HG02970 (cell line): ENCODE measurements around the gene CASKIN1.
"Not testable (repeated sequence)": the region's sequence is repeated elsewhere in the genome, so short reads cannot be mapped to it uniquely, and the experiment has no call there.

Experiments
- ATAC-seq: cut with Tn5 transposase; IDR thresholded peaks from one replicate; pipeline ENCODE4 v1.9.1; 2021; ENCODE audit warnings: mild to moderate bottlenecking, moderate library complexity, moderate number of reproducible peaks; ENCODE audit not compliant: unreplicated experiment, low FRiP score

The CASKIN1 gene

DNA sequence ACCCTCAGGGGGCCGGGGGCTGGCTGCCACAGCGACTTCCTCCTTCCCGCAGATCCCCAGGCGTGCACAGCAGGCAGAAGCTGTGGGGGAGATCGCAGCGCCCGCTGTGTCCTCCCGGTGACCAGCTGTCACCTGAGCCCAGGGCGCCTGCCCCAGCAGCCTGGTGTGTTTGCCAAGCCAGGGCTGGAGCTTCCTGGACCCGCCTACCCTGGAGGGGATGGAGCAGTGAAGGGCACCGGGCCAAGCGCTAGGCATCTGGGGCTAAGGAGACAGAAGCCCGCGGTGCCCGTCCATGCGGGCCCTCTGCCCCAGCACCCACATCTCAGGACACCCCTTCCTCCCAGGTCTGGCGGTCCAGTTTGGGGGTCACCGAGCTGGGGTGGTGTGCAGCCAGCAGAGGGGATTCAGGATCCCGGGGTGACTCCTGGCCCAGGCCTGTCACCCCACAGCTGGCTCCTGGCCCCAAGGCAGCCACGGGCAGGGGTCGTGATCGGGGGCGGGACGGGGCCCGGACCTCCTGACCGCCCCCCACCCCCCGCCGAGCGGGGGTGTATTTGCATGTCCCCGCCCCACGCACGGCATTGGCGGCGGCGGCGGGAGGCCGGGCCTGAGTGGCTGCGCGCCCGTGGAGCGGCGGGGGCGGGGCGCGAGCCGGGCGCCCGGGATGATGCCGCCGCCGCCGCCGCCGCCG is 48.3 kb downstream of the CASKIN1 start, which contains the start of gene RAB26:
Gene RAB26, plus strand, starts transcription at position 645 of the 691 bp plus-strand sequence. CDS start 159 bp downstream, outside the sequence.
- no peak for ATAC-seq

DNA sequence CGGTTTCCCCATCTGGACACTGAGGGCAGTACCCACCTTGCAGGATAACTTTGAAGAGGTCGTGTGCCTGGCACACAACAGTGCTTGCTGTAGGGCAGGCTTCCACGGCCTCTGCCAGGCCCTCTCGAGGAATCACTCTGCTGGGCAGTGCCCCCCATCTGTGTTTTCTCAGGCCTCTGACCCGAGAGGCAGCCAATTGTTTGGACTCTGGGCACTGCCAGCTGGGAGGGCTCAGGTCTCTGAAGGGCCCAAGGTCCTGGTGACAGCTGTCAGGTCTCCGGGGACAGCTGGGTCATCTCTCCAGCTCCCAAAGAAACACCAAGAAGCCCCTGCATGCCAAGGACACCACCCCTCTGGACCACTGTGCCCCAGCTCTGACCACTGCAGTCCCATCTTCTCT is 49.0 kb downstream of the CASKIN1 start:
- no peak for ATAC-seq

DNA sequence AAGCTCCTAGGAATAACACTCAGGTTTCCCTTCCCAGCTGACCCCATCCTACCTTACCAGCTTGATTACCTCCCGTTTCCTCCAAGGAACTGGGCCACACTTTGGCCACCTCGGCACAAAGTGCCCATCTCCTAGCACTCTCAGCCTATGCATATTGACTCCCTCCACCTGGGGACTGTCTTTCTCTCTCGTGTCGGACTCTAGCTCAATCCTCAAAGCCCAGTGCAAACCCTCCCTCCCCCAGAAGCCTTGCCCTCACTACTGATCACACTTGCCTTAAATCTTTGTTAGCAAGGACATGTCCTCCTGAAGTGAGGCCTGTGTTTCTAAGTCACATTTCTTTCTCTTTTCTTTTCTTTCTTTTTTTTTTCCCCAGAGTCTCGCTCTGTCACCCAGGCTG is 50.6 kb downstream of the CASKIN1 start:
- no peak for ATAC-seq

DNA sequence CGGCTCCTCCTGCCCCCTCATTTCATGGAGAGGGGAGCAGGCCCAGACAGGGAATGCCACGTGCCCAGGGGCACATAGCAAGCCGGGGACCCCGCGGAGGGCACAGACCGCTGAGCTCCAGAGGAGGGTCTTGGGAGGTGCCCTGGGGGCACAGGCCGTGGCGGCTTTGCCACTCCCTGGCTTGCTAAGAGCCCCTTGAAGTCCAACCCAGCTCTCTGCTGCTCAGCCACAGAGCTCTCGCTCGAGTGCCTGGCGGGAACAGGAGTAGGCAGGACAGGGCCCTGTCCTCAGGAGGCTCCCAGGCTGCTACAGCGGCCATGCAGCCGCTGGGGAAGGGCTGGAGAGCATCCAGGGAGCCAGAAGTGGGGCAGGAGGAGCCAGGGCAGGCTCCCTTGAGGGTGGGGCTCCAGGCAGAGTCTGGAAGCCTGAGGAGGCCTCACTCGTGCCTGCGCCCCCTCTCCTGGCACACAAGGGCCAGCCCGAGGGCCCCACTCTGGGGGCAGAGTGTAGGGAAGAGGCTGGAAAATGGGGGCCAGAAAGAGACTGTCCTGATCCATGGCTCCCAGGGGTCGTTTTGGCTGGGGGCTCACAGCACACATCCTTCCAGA is 52.4 kb downstream of the CASKIN1 start:
- no peak for ATAC-seq

DNA sequence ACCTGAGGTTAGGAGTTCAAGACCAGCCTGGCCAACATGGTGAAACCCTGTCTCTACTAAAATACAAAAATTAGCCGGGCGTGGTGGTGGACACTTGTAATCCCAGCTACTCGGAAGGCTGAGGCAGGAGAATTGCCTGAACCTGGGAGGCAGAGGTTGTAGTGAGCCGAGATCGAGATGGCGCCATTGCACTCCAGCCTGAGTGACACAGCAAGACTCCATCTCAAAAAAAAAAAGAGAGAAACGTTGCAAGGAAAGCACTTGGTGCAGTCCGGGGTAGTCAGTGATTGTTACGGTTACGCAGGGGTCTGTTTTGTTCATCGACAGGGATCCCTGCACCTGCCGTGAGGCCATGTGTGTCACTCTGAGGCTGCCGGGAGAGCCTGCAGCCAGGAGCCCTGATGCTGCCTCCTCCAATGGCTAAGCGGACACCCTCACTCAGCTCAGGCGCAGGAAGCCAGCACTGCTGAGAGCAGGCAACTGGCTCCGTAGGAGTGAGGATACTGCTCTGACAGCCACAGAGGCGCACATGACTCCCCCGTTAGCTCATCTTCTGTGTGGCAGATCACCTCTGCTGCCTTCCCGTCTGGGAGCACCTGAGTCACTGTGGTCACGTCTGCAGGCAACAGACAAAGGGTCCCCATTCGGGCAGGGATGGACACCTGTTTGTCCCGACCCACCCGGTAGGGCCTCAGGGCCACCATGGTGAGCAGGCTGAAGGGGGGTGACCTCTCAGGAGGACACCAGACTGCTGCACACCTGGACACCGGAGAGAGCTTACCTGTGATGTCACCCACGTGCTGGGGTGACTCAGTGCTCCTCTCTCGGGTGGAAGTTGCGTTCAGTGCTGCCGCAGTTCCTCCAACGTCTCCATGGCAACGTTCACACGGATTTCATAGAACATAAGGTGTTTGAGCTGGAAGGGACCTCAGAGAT is 53.2 kb downstream of the CASKIN1 start:
- ATAC-seq, result no peak

DNA sequence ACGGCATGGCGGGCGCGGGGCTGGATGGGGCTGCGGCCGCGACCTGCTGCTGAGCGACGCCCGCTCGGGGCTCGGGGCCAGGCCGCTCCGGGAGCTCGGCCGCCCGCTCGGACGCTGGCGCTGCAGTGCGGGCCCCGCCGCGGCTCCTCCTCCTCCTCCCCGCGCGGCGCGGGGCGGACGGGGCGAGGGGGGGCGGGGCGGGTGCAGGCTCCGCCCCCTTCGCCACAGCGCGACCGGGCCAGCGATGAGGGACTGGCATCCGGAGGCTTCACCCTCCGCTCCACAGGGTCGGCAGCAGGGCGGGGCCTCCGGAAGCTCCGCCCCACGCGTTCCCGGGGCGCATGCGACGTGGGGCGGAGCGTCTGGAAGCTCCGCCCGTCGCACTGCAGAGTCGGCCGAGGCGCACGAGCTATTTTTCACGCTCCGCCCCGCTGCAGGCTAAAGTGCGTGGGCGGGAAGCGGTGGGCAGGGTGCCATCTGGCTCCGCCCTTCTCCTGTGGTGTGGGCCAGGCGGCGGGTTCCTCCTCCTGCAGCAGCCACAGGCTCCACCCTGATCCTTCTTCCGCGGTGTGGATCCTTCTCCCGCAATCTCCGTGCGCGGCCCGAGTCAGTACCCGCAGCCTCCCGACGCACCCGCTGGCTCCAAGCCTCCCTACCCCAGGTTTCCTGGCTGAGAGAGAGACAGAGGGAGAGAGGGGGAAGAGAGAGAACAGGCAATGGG is 60.5 kb downstream of the CASKIN1 start, which contains the start of gene PKD1:
Gene PKD1, minus strand, starts transcription at position 129 of the 721 bp plus-strand sequence. CDS start 209 bp downstream, outside the sequence.
- ATAC-seq, result not testable (repeated sequence)

DNA sequence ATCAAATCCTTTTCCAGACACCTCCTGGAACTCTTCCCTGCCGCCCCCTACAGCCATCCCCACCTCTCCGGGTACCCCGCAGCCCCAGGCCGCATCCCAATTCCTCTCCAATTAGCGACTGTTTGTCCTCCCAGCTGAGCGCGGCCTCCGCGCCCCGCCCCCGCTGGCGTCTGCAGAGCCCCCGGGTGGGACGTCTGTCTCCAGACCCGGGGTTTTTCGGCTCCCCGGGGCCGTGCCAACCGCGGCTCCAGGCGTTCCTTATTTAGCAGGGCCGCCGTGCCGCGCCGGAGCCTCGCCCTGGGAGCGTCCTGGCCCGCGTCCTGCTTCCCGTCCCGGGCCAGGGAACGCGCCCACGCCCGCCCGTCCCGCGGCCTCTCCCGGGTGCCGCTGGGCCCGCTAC is 61.3 kb downstream of the CASKIN1 start:
- ATAC-seq, result not testable (repeated sequence)

DNA sequence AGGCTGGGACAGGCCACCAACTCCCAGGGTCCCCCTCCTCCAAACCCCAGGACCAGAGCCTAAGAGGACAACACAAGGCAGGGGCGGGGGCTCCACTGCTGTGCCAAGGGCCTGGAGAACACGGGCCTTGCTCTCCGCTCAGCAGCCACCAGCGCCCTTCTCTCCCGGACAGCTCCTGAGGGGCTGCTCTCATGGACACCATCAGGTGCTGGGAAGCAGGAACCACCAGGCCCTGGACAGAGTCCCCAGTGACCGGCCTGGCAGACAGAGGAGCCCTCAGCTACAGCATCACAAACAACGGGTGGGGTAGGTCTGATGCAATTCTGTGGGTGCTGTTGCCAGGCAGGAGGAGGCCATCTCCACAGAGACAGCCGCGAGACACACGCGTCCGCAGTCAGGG is 62.6 kb downstream of the CASKIN1 start:
- not testable (repeated sequence) for ATAC-seq

DNA sequence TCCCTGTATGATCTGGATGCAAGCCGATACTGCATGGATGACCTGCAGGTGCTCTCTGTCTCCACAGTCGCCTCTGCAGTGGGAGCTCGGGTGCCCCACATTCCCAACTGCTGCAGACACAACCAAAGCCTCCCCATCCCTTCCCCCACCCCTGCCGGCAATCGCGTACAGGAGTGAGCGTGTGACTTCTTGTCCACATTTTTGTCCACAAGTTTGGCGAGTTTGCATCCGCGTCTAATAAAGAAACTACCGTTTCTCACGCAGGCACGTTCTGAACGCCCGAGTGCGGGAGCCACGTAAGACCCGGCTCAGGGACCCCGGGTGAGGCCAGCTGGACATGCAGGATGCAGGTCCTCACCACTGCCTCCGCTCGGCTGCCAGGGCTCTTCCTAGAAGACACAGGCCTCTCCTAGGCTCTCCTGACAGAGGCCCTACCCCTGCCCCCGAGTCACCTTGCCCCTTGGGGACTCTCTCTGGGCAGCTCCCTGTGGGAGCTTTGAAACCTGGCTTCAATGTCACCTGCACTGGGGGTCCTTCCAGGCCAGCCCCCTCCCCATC is 66.4 kb downstream of the CASKIN1 start:
- ATAC-seq, result not testable (repeated sequence)

DNA sequence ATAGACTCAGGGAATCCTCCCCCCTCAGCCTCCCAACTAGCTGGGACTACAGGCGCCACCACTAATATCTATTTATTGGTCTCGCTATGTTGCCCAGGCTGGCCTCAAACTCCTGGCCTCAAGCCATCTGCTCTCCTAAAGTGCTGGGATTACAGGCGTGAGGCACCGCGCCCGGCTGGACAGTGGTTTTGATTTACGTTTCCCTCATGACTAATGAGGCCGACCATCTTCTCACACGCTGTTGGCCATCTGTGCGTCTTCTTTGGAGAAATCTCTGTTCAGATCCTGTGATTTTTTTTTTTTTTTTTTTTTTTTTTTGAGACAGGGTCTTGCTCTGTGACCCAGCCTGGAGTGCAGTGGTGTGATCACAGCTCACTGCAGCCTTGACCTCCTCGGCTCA is 67.2 kb downstream of the CASKIN1 start:
- not testable (repeated sequence) for ATAC-seq

DNA sequence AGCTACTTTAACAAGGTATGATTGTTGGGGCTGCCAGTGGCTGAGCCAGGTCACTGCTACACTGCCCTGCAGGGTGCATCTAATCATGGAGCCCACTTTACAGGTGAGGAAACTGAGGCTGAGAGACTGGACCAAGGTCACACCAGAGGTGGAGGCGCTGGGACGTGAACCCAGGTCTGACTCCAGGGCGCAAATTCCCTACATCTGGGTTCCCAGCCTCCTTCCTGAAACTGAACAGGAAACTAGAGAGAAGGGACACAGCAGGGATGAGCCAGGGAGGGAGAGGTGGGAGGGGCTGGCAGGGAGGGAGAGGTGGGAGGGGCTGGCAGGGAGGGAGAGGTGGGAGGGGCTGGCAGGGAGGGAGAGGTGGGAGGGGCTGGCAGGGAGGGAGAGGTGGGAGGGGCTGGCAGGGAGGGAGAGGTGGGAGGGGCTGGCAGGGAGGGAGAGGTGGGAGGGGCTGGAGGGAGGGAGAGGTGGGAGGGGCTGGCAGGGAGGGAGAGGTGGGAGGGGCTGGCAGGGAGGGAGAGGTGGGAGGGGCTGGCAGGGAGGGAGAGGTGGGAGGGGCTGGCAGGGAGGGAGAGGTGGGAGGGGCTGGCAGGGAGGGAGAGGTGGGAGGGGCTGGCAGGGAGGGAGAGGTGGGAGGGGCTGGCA is 68.7 kb downstream of the CASKIN1 start:
- not testable (repeated sequence) for ATAC-seq
